ENCODE measurements around the gene UNCX.

UNCX gene

DNA sequence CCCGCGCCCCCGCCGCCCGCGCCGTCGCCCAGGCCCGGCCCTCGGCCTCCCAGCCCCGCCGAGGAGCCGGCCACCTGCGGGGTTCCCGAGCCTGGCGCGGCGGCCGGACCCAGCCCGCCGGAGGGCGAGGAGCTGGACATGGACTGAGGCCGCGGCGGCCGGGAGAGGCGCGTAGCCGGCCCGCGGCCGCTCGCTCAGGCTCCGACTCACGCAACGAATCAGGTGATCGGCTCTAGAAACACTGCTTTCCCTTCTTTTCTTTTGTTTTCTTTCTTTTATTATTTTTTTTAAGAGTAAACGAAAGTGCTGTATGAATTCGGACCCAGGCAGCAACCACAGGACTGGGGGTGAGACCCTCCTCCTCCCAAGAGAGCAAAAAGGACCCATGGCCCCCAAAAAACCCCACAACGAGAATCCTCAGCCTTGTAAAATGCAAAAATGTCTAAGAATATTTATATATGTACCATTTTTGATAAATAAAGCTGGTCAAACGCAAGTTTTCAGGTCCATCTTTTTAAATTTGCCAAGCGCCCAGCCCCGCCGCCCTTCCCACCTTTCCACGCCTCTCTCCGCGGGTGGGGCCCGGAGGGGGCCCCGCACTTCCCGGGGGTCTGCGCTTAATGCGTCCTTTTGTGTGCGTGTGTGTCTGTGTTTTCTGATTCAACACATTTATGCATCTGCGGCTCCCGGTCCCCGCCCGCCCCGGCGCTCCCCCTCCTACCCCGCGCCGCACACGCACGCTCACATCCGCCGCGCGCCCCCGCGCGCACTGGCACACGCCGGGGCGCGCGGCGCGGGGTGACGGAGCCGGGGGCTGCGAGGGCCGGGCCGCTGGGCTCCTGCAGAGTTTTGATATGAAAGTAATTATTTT, 4.4 kb downstream of the UNCX start:
- Histone ChIP-seq H3K4me3 (ENCODE audit: insufficient read depth in 1 of 2, low read depth in 1 of 2, low read length in 2 of 2) (no peak overlapping the region), H3K23ac (ENCODE audit: low read length in 2 of 2) (no peak overlapping the region), H2BK12ac (ENCODE audit: low read length in 2 of 2) (no peak overlapping the region), H3K4me2 (ENCODE audit: low read length, poor library complexity, severe bottlenecking) (peak overlapping the region; percentile 43), H2AK5ac (ENCODE audit: low read length, severe bottlenecking) (no peak overlapping the region), H3K18ac (ENCODE audit: low read depth in 1 of 2, low read length in 2 of 2) (no peak overlapping the region), H3K27ac (ENCODE audit: low read length, poor library complexity, severe bottlenecking) (no peak overlapping the region), H2BK15ac (ENCODE audit: low read depth, poor library complexity, severe bottlenecking) (no peak overlapping the region), H2BK5ac (ENCODE audit: low read depth, low read length, poor library complexity, severe bottlenecking) (no peak overlapping the region), H3K9ac (ENCODE audit: low read length) (no peak overlapping the region), H3K79me1 (replicated peaks; ENCODE audit: low read length, poor library complexity, severe bottlenecking) (no peaks in the 10 kb centered on the region), H2BK120ac (ENCODE audit: low read depth, low read length) (no peak overlapping the region), H3K36me3 (ENCODE audit: control insufficient read depth in 1 of 2, insufficient read depth in 2 of 2, low read depth in 1 of 2, low read length in 2 of 2) (no peaks in the 10 kb centered on the region), H2AFZ (ENCODE audit: low read depth, low read length) (no peak overlapping the region), H3K14ac (ENCODE audit: low read length in 2 of 2) (no peak overlapping the region), H4K8ac (ENCODE audit: low read length) (no peak overlapping the region), H3K4ac (ENCODE audit: low read depth in 1 of 2, low read length in 2 of 2) (no peak overlapping the region), H3K27me3 (ENCODE audit: control insufficient read depth in 1 of 2, insufficient read depth in 1 of 2, low read length in 2 of 2) (peaks cover 75 to 76% of the 10 kb centered on the region in 2 experiments), H3K4me1 (ENCODE audit: control insufficient read depth, insufficient read depth, low read depth, low read length) (peaks cover 10% of the 10 kb centered on the region), H3K9me3 (ENCODE audit: control insufficient read depth, low read length) (no peaks in the 10 kb centered on the region), H4K91ac (ENCODE audit: low read length) (no peak overlapping the region)
- no peak for DNase-seq
- 0% methylated on average over 29 of the region's 83 CpGs for WGBS

DNA sequence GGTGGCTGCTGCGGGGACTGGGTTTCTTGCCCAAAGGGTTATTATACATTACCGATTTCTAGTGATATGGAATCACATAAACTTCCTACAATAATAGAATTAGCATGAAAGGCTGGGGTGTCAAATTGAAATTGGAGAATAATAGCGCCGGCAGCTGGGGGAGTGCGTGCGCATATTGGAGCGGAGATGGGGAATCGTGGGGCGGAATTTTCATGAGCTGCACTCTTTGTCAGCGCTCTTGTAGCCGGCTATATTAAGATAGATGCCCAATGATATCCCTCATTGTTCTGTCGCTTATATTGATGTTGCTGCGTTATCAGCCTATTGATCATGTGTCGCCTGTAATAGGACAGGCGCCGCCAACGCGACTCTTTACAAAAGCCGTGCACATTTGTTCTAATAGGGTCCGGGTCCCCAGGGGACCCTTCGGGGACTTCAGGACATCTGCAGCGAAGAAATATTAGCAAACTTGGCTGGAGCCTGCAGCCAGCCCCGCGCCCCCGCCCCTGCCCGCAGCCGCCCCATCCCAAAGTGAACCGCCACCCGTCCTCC, 5.1 kb downstream of the UNCX start:
- H3K4me2 ChIP-seq (ENCODE audit: low read length, poor library complexity, severe bottlenecking) = no peak overlapping the region
- 2% methylated on average over 27 of the region's 29 CpGs for WGBS
- no peak overlapping the region for H3K14ac ChIP-seq (ENCODE audit: low read length in 2 of 2)
- no peaks in the 10 kb centered on the region for H3K9me3 ChIP-seq (ENCODE audit: control insufficient read depth, low read length)
- no peak overlapping the region for H3K9ac ChIP-seq (ENCODE audit: low read length)
- DNase-seq = no peak
- H4K8ac ChIP-seq (ENCODE audit: low read length) = no peak overlapping the region
- no peak overlapping the region for H2AFZ ChIP-seq (ENCODE audit: low read depth, low read length)
- H4K91ac ChIP-seq (ENCODE audit: low read length) = no peak overlapping the region
- H3K23ac ChIP-seq (ENCODE audit: low read length in 2 of 2) = no peak overlapping the region
- H2BK15ac ChIP-seq (ENCODE audit: low read depth, poor library complexity, severe bottlenecking) = no peak overlapping the region
- no peak overlapping the region for H2BK12ac ChIP-seq (ENCODE audit: low read length in 2 of 2)
- H3K4me1 ChIP-seq (ENCODE audit: control insufficient read depth, insufficient read depth, low read depth, low read length) = peaks cover 12% of the 10 kb centered on the region
- H2AK5ac ChIP-seq (ENCODE audit: low read length, severe bottlenecking) = no peak overlapping the region
- H3K36me3 ChIP-seq (ENCODE audit: control insufficient read depth in 1 of 2, insufficient read depth in 2 of 2, low read depth in 1 of 2, low read length in 2 of 2) = no peaks in the 10 kb centered on the region
- no peak overlapping the region for H2BK5ac ChIP-seq (ENCODE audit: low read depth, low read length, poor library complexity, severe bottlenecking)
- no peak overlapping the region for H2BK120ac ChIP-seq (ENCODE audit: low read depth, low read length)
- H3K27ac ChIP-seq (ENCODE audit: low read length, poor library complexity, severe bottlenecking) = no peak overlapping the region
- no peaks in the 10 kb centered on the region for H3K79me1 ChIP-seq (replicated peaks; ENCODE audit: low read length, poor library complexity, severe bottlenecking)
- no peak overlapping the region for H3K4me3 ChIP-seq (ENCODE audit: insufficient read depth in 1 of 2, low read depth in 1 of 2, low read length in 2 of 2)
- no peak overlapping the region for H3K18ac ChIP-seq (ENCODE audit: low read depth in 1 of 2, low read length in 2 of 2)
- peaks cover 75 to 78% of the 10 kb centered on the region in 2 experiments for H3K27me3 ChIP-seq (ENCODE audit: control insufficient read depth in 1 of 2, insufficient read depth in 1 of 2, low read length in 2 of 2)
- no peak overlapping the region for H3K4ac ChIP-seq (ENCODE audit: low read depth in 1 of 2, low read length in 2 of 2)

DNA sequence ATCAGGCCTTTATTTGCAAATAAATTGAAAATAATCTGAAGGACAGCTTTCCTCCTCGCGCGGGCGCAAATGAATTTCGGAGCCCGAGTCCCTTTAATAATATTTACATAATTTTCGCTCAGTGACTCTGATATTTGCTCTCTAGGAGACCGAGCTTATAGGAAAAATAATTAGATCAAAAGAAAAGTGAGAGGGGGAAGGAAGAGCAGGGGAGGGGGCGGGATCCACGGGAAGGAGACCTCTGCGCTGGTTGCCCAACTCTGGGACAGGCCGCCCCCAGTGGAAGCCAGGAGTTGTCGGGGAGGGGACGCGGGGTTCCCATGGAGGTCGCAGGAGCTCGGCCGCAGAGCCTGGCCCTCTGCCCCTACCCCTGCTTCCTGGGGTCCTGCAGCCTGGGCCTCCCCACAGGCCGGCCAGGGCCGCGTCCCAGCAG, 5.8 kb downstream of the UNCX start:
- Histone ChIP-seq H2BK5ac (ENCODE audit: low read depth, low read length, poor library complexity, severe bottlenecking) (no peak overlapping the region), H3K4me3 (ENCODE audit: insufficient read depth in 1 of 2, low read depth in 1 of 2, low read length in 2 of 2) (no peak overlapping the region), H2BK120ac (ENCODE audit: low read depth, low read length) (no peak overlapping the region), H3K9me3 (ENCODE audit: control insufficient read depth, low read length) (no peaks in the 10 kb centered on the region), H2BK12ac (ENCODE audit: low read length in 2 of 2) (no peak overlapping the region), H3K79me1 (replicated peaks; ENCODE audit: low read length, poor library complexity, severe bottlenecking) (no peaks in the 10 kb centered on the region), H2AFZ (ENCODE audit: low read depth, low read length) (no peak overlapping the region), H3K14ac (ENCODE audit: low read length in 2 of 2) (no peak overlapping the region), H3K4ac (ENCODE audit: low read depth in 1 of 2, low read length in 2 of 2) (no peak overlapping the region), H3K27me3 (ENCODE audit: control insufficient read depth in 1 of 2, insufficient read depth in 1 of 2, low read length in 2 of 2) (peaks cover 78 to 83% of the 10 kb centered on the region in 2 experiments), H4K8ac (ENCODE audit: low read length) (no peak overlapping the region), H3K4me2 (ENCODE audit: low read length, poor library complexity, severe bottlenecking) (no peak overlapping the region), H3K36me3 (ENCODE audit: control insufficient read depth in 1 of 2, insufficient read depth in 2 of 2, low read depth in 1 of 2, low read length in 2 of 2) (no peaks in the 10 kb centered on the region), H3K9ac (ENCODE audit: low read length) (no peak overlapping the region), H3K18ac (ENCODE audit: low read depth in 1 of 2, low read length in 2 of 2) (no peak overlapping the region), H2AK5ac (ENCODE audit: low read length, severe bottlenecking) (no peak overlapping the region), H4K91ac (ENCODE audit: low read length) (no peak overlapping the region), H3K27ac (ENCODE audit: low read length, poor library complexity, severe bottlenecking) (no peak overlapping the region), H3K4me1 (ENCODE audit: control insufficient read depth, insufficient read depth, low read depth, low read length) (peaks cover 11% of the 10 kb centered on the region), H2BK15ac (ENCODE audit: low read depth, poor library complexity, severe bottlenecking) (no peak overlapping the region), H3K23ac (ENCODE audit: low read length in 2 of 2) (no peak overlapping the region)
- DNase-seq = no peak
- WGBS = under 1% methylated on average over 15 of the region's 21 CpGs

DNA sequence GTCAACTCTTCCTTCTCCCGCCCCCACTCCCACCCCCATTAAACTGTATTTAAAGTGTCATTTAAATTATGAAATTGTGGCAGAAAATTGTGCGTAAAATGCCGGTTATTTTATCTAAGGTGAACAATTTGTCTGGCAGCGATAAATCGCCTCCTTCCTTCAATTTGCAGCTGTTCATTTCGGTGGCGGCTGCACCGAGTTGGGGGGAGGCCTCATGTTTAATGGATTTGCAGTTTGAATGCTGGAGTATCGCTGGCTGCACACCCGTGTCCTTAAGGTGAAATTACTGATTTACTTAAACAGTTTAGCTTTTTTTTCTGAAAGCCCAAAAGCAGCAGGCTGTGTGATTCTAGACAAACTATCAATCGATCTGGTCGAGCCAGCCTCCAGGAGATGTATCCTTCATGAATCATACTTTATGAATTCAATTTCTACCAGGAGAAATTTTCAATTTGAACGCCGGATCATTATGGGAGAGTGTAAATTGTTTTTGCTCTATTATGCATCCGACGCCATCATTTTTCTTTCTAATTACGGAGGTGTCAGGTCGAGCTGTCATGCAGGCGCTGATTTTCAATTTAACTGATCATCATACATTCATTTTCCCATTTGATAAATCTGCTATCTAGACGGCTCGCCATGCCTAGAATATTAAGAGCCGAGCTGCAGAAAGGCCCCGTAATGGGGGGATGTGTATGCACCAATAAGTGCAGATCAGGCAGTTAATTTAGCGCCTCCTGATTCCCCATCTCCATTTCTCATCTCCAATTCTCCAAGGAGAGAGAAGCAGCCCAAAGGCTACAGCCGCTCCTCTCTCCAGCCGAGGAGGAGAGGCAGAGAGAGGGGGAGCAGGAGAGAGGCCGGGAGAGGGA, 6.5 kb downstream of the UNCX start:
- no peak overlapping the region for H2BK5ac ChIP-seq (ENCODE audit: low read depth, low read length, poor library complexity, severe bottlenecking)
- no peaks in the 10 kb centered on the region for H3K9me3 ChIP-seq (ENCODE audit: control insufficient read depth, low read length)
- no peak overlapping the region for H2BK120ac ChIP-seq (ENCODE audit: low read depth, low read length)
- DNase-seq = no peak
- no peak overlapping the region for H3K4me2 ChIP-seq (ENCODE audit: low read length, poor library complexity, severe bottlenecking)
- H3K23ac ChIP-seq (ENCODE audit: low read length in 2 of 2) = no peak overlapping the region
- H3K4ac ChIP-seq (ENCODE audit: low read depth in 1 of 2, low read length in 2 of 2) = no peak overlapping the region
- no peak overlapping the region for H2AFZ ChIP-seq (ENCODE audit: low read depth, low read length)
- peaks cover 78 to 83% of the 10 kb centered on the region in 2 experiments for H3K27me3 ChIP-seq (ENCODE audit: control insufficient read depth in 1 of 2, insufficient read depth in 1 of 2, low read length in 2 of 2)
- no peak overlapping the region for H3K4me3 ChIP-seq (ENCODE audit: insufficient read depth in 1 of 2, low read depth in 1 of 2, low read length in 2 of 2)
- H3K27ac ChIP-seq (ENCODE audit: low read length, poor library complexity, severe bottlenecking) = no peak overlapping the region
- no peak overlapping the region for H2AK5ac ChIP-seq (ENCODE audit: low read length, severe bottlenecking)
- H3K14ac ChIP-seq (ENCODE audit: low read length in 2 of 2) = no peak overlapping the region
- H4K8ac ChIP-seq (ENCODE audit: low read length) = no peak overlapping the region
- no peak overlapping the region for H3K18ac ChIP-seq (ENCODE audit: low read depth in 1 of 2, low read length in 2 of 2)
- peaks cover 16% of the 10 kb centered on the region for H3K4me1 ChIP-seq (ENCODE audit: control insufficient read depth, insufficient read depth, low read depth, low read length)
- WGBS = 6% methylated on average over 17 of the region's 27 CpGs
- no peak overlapping the region for H2BK12ac ChIP-seq (ENCODE audit: low read length in 2 of 2)
- H3K36me3 ChIP-seq (ENCODE audit: control insufficient read depth in 1 of 2, insufficient read depth in 2 of 2, low read depth in 1 of 2, low read length in 2 of 2) = no peaks in the 10 kb centered on the region
- no peak overlapping the region for H4K91ac ChIP-seq (ENCODE audit: low read length)
- H3K9ac ChIP-seq (ENCODE audit: low read length) = no peak overlapping the region
- no peaks in the 10 kb centered on the region for H3K79me1 ChIP-seq (replicated peaks; ENCODE audit: low read length, poor library complexity, severe bottlenecking)
- H2BK15ac ChIP-seq (ENCODE audit: low read depth, poor library complexity, severe bottlenecking) = no peak overlapping the region
